IMR-90 (cell line): ENCODE data around the gene CYTH1. TPM values are rescaled to one million over a fixed set of nuclear protein-coding genes. Genes with fewer than 3 reads are reported as not detected.

Experiments
- ATAC-seq: fragments of 200-7000 bp; cut with Tn5 transposase; 2 replicates; pipeline ENCODE4 v1.9.1; 2020; ENCODE audit warnings: low read depth, mild to moderate bottlenecking, moderate library complexity
- BruUV-seq: library from RNA; stranded (reverse); fragments of 400-500 nt; replicated peaks from 2 replicates; lab custom pipeline; 2021; lab: Mats Ljungman, UMichigan
- CTCF ChIA-PET: fragments of 300-600 bp; formaldehyde crosslinking; extraction: SDS; loops from one replicate; lab custom pipeline; 2021; ENCODE audit warnings: antibody characterized with exemption; lab: Yijun Ruan, JAX
- POLR2A ChIA-PET: fragments of 300-600 bp; sonication (Branson Sonifier 250); formaldehyde crosslinking; loops from one replicate; lab custom pipeline; 2022; ENCODE audit warnings: antibody characterized with exemption; ENCODE audit not compliant: unreplicated experiment; lab: Charles Lee
- DNase-seq: peaks from one replicate; pipeline ENCODE4 v3.0.0; 2013
- H2AFZ ChIP-seq: replicated peaks from 2 replicates; pipeline ENCODE3; 2013; ENCODE audit warnings: low read length, mild to moderate bottlenecking; ENCODE audit not compliant: poor library complexity
- H2AK5ac ChIP-seq: 2 replicates; pipeline ENCODE4 v1.6.1; 2013; ENCODE audit warnings: low read depth, low read length, inconsistent platforms
- H2AK9ac ChIP-seq: replicated peaks from 2 replicates; pipeline ENCODE3; 2013; ENCODE audit warnings: mild to moderate bottlenecking, low read depth, low read length, moderate library complexity; ENCODE audit not compliant: poor library complexity
- H2BK120ac ChIP-seq: 2 replicates; pipeline ENCODE4 v1.6.1; 2013; ENCODE audit warnings: low read depth, low read length, inconsistent platforms
- H2BK15ac ChIP-seq: 3 replicates; pipeline ENCODE4 v1.6.1; 2013; ENCODE audit warnings: low read depth, low read length, inconsistent platforms
- H2BK20ac ChIP-seq: 2 replicates; pipeline ENCODE4 v1.6.1; 2013; ENCODE audit warnings: low read depth, mild to moderate bottlenecking, inconsistent platforms, low read length, moderate library complexity
- H2BK5ac ChIP-seq: 2 replicates; pipeline ENCODE4 v1.6.1; 2013; ENCODE audit warnings: mild to moderate bottlenecking, low read depth, low read length, inconsistent platforms; ENCODE audit not compliant: poor library complexity, severe bottlenecking
- H3K14ac ChIP-seq: replicated peaks from 2 replicates; pipeline ENCODE4 v1.6.1; 2013; ENCODE audit warnings: low read depth, low read length, inconsistent platforms
- H3K18ac ChIP-seq: 2 replicates; pipeline ENCODE4 v1.6.1; 2013; ENCODE audit warnings: low read depth, low read length, control low read depth
- H3K23ac ChIP-seq: 2 replicates; pipeline ENCODE4 v1.6.1; 2013; ENCODE audit warnings: low read depth, low read length, inconsistent platforms
- H3K27ac ChIP-seq: 2 replicates; pipeline ENCODE4 v1.5.1; 2013; ENCODE audit warnings: mild to moderate bottlenecking, control low read depth, low read length; ENCODE audit not compliant: insufficient read depth
- H3K27me3 ChIP-seq: 2 replicates; pipeline ENCODE4 v1.6.1; 2013; ENCODE audit warnings: low read length; ENCODE audit not compliant: control insufficient read depth, insufficient read depth
- H3K36me3 ChIP-seq: 2 replicates; pipeline ENCODE4 v1.6.1; 2013; ENCODE audit warnings: low read length, mixed read lengths; ENCODE audit not compliant: control insufficient read depth, insufficient read depth
- H3K4ac ChIP-seq: 2 replicates; pipeline ENCODE4 v1.6.1; 2013; ENCODE audit warnings: low read depth, low read length, inconsistent platforms
- H3K4me1 ChIP-seq: 2 replicates; pipeline ENCODE4 v1.6.1; 2013; ENCODE audit warnings: low read length, mixed read lengths; ENCODE audit not compliant: control insufficient read depth, insufficient read depth
- H3K4me2 ChIP-seq: 2 replicates; pipeline ENCODE4 v1.6.1; 2013; ENCODE audit warnings: low read depth, mild to moderate bottlenecking, control low read depth, low read length, moderate library complexity
- H3K4me3 ChIP-seq: 2 replicates; pipeline ENCODE4 v1.5.1; 2013; ENCODE audit warnings: low read depth, mild to moderate bottlenecking, control low read depth, low read length, moderate library complexity; ENCODE audit not compliant: insufficient read depth
- H3K56ac ChIP-seq: 2 replicates; pipeline ENCODE4 v1.6.1; 2013; ENCODE audit warnings: low read length, inconsistent platforms; ENCODE audit not compliant: insufficient read depth; ENCODE audit errors: extremely low read depth
- H3K79me1 ChIP-seq, 2 experiments: 2 replicates each; pipeline ENCODE4 v1.6.1; 2013; ENCODE audit warnings: low read length in 2 of 2, inconsistent platforms in 1 of 2, low read depth in 1 of 2
- H3K9ac ChIP-seq: 2 replicates; pipeline ENCODE4 v1.6.1; 2013; ENCODE audit warnings: low read depth, low read length, control low read depth
- H3K9me1 ChIP-seq: 2 replicates; pipeline ENCODE4 v1.6.1; 2013; ENCODE audit warnings: low read length, inconsistent platforms; ENCODE audit not compliant: insufficient read depth
- H3K9me3 ChIP-seq: 2 replicates; pipeline ENCODE4 v1.6.1; 2013; ENCODE audit warnings: low read length; ENCODE audit not compliant: control insufficient read depth, insufficient read depth
- H4K20me1 ChIP-seq: 2 replicates; pipeline ENCODE4 v1.6.1; 2013; ENCODE audit warnings: low read length, inconsistent platforms; ENCODE audit not compliant: insufficient read depth
- H4K5ac ChIP-seq: 2 replicates; pipeline ENCODE4 v1.6.1; 2013; ENCODE audit warnings: mild to moderate bottlenecking, low read depth, low read length, control low read depth
- H4K8ac ChIP-seq, 2 experiments: 2 replicates each; pipeline ENCODE4 v1.6.1; 2013; ENCODE audit warnings: low read depth in 2 of 2, low read length in 2 of 2, control low read depth in 1 of 2, inconsistent platforms in 1 of 2
- H4K91ac ChIP-seq: 2 replicates; pipeline ENCODE4 v1.6.1; 2013; ENCODE audit warnings: low read depth, low read length, inconsistent platforms; ENCODE audit not compliant: insufficient read depth
- BHLHE40 ChIP-seq: fragments of 150-350 bp; IDR thresholded peaks from 2 replicates; pipeline ENCODE4 v1.6.1; 2016; ENCODE audit warnings: mild to moderate bottlenecking, low read depth, low read length
- CEBPB ChIP-seq: IDR thresholded peaks from 2 replicates; pipeline ENCODE4 v1.6.1; 2012; ENCODE audit warnings: low read depth, low read length, improper control_type of control experiment
- CHD1 ChIP-seq: IDR thresholded peaks from 2 replicates; pipeline ENCODE4 v1.6.1; 2012; ENCODE audit warnings: low read depth, low read length, improper control_type of control experiment
- FOS ChIP-seq: fragments of 150-350 bp; IDR thresholded peaks from 2 replicates; pipeline ENCODE4 v1.6.1; 2016; ENCODE audit warnings: low read depth, low read length
- MAFK ChIP-seq: IDR thresholded peaks from 2 replicates; pipeline ENCODE4 v1.6.1; 2012; ENCODE audit warnings: low read depth, low read length, improper control_type of control experiment
- MAZ ChIP-seq: IDR thresholded peaks from 2 replicates; pipeline ENCODE4 v1.6.1; 2012; ENCODE audit warnings: low read depth, mild to moderate bottlenecking, low read length, improper control_type of control experiment, moderate library complexity, borderline replicate concordance
- MXI1 ChIP-seq: IDR thresholded peaks from 2 replicates; pipeline ENCODE4 v1.6.1; 2012; ENCODE audit warnings: low read depth, mild to moderate bottlenecking, low read length, moderate library complexity, borderline replicate concordance
- NFE2L2 ChIP-seq: fragments of 150-350 bp; IDR thresholded peaks from 2 replicates; pipeline ENCODE4 v1.6.1; 2016; ENCODE audit warnings: low read depth, mild to moderate bottlenecking, low read length
- POLR2A ChIP-seq: IDR thresholded peaks from 2 replicates; pipeline ENCODE4 v1.6.1; 2012; ENCODE audit warnings: mild to moderate bottlenecking, low read depth, low read length
- RAD21 ChIP-seq: IDR thresholded peaks from 2 replicates; pipeline ENCODE4 v1.6.1; 2012; ENCODE audit warnings: low read length, improper control_type of control experiment
- RCOR1 ChIP-seq: IDR thresholded peaks from 2 replicates; pipeline ENCODE4 v1.6.1; 2012; ENCODE audit warnings: mild to moderate bottlenecking, low read length, improper control_type of control experiment; ENCODE audit not compliant: insufficient replicate concordance
- RFX5 ChIP-seq: IDR thresholded peaks from 2 replicates; pipeline ENCODE4 v1.8.0; 2012; ENCODE audit warnings: low read depth, mild to moderate bottlenecking, low read length, moderate library complexity
- SMC3 ChIP-seq: fragments of 150-350 bp; IDR thresholded peaks from 2 replicates; pipeline ENCODE4 v1.6.1; 2016; ENCODE audit warnings: low read depth, mild to moderate bottlenecking, antibody characterized with exemption, low read length, moderate library complexity
- WGBS, 2 experiments: methylation state at CpG; one replicate each; pipeline versions ENCODE4 v1.1.5 to v1.1.7; 2013; ENCODE audit warnings: missing lambda C conversion rate in 2 of 2; ENCODE audit not compliant: insufficient read length in 1 of 2; ENCODE audit errors: extremely low coverage in 2 of 2; 5-methylcytosine and 5-hydroxymethylcytosine counted together
- dilution Hi-C: fragments of 300-500 bp; cut with HindIII; formaldehyde crosslinking; loops from one replicate; pipeline ENCODE4 v1.14.3; 2018; ENCODE audit warnings: low sequenced_read_pairs; ENCODE audit not compliant: unreplicated experiment
- in situ Hi-C: fragments of 300-500 bp; cut with MboI; formaldehyde crosslinking; loops from 3 replicates; pipeline ENCODE4 v1.14.3; 2019; ENCODE audit warnings: low sequenced_read_pairs, inconsistent platforms, mixed read lengths
- intact Hi-C: fragments of 100-400 bp; cut with micrococcal nuclease; formaldehyde crosslinking; loops from 2 replicates; pipeline ENCODE4 v1.10.0; 2022
- polyA plus RNA-seq, 3 experiments: library from polyadenylated mRNA; depleted of rRNA; stranded (reverse); fragments of >200 nt; gene quantifications; 2 replicates each; pipeline ENCODE4 v1.2.3, GENCODE V29; 2012; ENCODE audit warnings: low replicate concordance in 1 of 3
- total RNA-seq: library from RNA; depleted of rRNA; stranded (reverse); fragments of >200 nt; gene quantifications from 2 replicates; pipeline ENCODE4 v1.2.3, GENCODE V29; 2012
- TF ChIP-seq, protein P1 (sequence below): conservative IDR thresholded peaks from 2 replicates; pipeline ENCODE4 v1.5.1; 2012; ENCODE audit warnings: mild to moderate bottlenecking, low read depth, low read length, improper control_type of control experiment
- TF ChIP-seq, protein P2 (sequence below): fragments of 150-350 bp; IDR thresholded peaks from 2 replicates; pipeline ENCODE4 v1.6.1; 2016; ENCODE audit warnings: low read depth, mild to moderate bottlenecking, low read length, moderate library complexity, borderline replicate concordance
- TF ChIP-seq, protein P3 (sequence below): fragments of 150-350 bp; IDR thresholded peaks from 2 replicates; pipeline ENCODE4 v1.6.1; 2017; ENCODE audit warnings: mild to moderate bottlenecking, antibody characterized with exemption, low read length, low read depth

The CYTH1 gene
- total and polyA plus RNA-seq, 2 of the 4 experiments (the other 2 are of a cell fraction), result 7.9 to 12.4 TPM

DNA sequence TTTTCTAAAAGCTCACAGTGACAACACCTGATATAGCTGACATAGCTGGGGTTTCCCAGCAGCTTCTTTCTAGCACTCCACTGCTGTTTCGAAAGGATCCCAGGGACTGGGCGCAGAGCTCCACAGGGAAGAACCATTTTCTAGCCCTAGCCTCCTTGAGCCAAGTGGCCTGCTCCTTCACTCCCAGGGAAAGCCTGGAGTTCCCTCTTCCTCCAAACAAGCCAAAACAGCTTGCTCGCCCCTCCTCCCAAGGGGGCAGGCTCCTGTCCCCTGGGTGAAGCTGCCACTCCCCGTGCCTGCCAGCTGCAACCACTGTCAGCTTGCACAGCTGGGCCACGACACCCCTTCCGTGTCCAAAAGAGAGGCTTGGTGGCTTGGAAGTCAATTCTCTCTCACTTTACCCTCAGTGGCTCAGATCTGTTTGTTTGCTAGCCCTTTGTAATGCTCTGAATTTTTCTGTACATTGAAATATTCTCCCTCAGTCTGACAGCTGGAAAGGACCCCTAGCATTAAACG is 59.8 kb downstream of the CYTH1 start:
- no peak overlapping the region for H3K56ac ChIP-seq
- no peak overlapping the region for H4K91ac ChIP-seq
- H2AFZ ChIP-seq, result no peak overlapping the region
- no peak overlapping the region for H2AK9ac ChIP-seq
- no peak overlapping the region for H3K14ac ChIP-seq
- ATAC-seq (no peak), DNase-seq (no peak)
- dilution Hi-C loops, result no loop called here
- H3K4me1 ChIP-seq, result peaks cover 21% of the 10 kb centered on the region
- no peak overlapping the region for H3K23ac ChIP-seq
- no peak overlapping the region for H4K5ac ChIP-seq
- ChIA-PET POLR2A (no interaction called here), CTCF (interaction anchor here (0.5 to 2.4 kb wide), 2 partner anchors 13 to 123 kb away, joined by 3 to 9 read pairs; no protein-coding TSS in a partner anchor)
- H3K4me3 ChIP-seq, result no peak overlapping the region
- H2BK15ac ChIP-seq, result no peak overlapping the region
- H3K18ac ChIP-seq, result no peak overlapping the region
- no peaks in the 10 kb centered on the region for H3K27me3 ChIP-seq
- WGBS, 2 experiments, result 80% methylated on average over 1 of the region's 7 CpGs; no CpG with 5 or more reads in 1 of the 2 experiments
- H3K4ac ChIP-seq, result no peak overlapping the region
- intact Hi-C loops, result no loop called here
- H3K9me3 ChIP-seq, result no peaks in the 10 kb centered on the region
- H3K9ac ChIP-seq, result no peak overlapping the region
- H3K4me2 ChIP-seq, result no peak overlapping the region; the same call in 1 of the 2 replicates
- no peak overlapping the region for H2BK120ac ChIP-seq
- H2BK20ac ChIP-seq, result no peak overlapping the region
- TF ChIP-seq RCOR1 (no peak), RFX5 (no peak), MAZ (no peak), POLR2A (no peak), MXI1 (no peak), RAD21 (no peak), CEBPB (no peak), SMC3 (no peak), FOS (no peak), CHD1 (no peak), MAFK (no peak), NFE2L2 (no peak), BHLHE40 (no peak)
- TF ChIP-seq, protein P1, sequence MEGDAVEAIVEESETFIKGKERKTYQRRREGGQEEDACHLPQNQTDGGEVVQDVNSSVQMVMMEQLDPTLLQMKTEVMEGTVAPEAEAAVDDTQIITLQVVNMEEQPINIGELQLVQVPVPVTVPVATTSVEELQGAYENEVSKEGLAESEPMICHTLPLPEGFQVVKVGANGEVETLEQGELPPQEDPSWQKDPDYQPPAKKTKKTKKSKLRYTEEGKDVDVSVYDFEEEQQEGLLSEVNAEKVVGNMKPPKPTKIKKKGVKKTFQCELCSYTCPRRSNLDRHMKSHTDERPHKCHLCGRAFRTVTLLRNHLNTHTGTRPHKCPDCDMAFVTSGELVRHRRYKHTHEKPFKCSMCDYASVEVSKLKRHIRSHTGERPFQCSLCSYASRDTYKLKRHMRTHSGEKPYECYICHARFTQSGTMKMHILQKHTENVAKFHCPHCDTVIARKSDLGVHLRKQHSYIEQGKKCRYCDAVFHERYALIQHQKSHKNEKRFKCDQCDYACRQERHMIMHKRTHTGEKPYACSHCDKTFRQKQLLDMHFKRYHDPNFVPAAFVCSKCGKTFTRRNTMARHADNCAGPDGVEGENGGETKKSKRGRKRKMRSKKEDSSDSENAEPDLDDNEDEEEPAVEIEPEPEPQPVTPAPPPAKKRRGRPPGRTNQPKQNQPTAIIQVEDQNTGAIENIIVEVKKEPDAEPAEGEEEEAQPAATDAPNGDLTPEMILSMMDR, result no peak
- TF ChIP-seq, protein P2, sequence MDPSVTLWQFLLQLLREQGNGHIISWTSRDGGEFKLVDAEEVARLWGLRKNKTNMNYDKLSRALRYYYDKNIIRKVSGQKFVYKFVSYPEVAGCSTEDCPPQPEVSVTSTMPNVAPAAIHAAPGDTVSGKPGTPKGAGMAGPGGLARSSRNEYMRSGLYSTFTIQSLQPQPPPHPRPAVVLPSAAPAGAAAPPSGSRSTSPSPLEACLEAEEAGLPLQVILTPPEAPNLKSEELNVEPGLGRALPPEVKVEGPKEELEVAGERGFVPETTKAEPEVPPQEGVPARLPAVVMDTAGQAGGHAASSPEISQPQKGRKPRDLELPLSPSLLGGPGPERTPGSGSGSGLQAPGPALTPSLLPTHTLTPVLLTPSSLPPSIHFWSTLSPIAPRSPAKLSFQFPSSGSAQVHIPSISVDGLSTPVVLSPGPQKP, result no peak
- TF ChIP-seq, protein P3, sequence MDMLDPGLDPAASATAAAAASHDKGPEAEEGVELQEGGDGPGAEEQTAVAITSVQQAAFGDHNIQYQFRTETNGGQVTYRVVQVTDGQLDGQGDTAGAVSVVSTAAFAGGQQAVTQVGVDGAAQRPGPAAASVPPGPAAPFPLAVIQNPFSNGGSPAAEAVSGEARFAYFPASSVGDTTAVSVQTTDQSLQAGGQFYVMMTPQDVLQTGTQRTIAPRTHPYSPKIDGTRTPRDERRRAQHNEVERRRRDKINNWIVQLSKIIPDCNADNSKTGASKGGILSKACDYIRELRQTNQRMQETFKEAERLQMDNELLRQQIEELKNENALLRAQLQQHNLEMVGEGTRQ, result no peak
- H4K8ac ChIP-seq, result no peak overlapping the region; a peak in 1 of 4 replicates
- H4K20me1 ChIP-seq, result peaks cover 47% of the 10 kb centered on the region
- in situ Hi-C loops, result no loop called here
- H2AK5ac ChIP-seq, result no peak overlapping the region
- peaks cover 19 to 53% of the 10 kb centered on the region in 2 experiments for H3K79me1 ChIP-seq
- H3K36me3 ChIP-seq, result no peaks in the 10 kb centered on the region
- H3K9me1 ChIP-seq, result peaks cover 15% of the 10 kb centered on the region; the same call in 1 of the 2 replicates
- H3K27ac ChIP-seq, result no peak overlapping the region
- H2BK5ac ChIP-seq, result no peak overlapping the region
- no TSS peak for BruUV-seq
